ENCODE results near the gene ZNF831. TPM values are rescaled to one million over a fixed set of nuclear protein-coding genes. Genes with fewer than 3 reads are reported as not detected.

ZNF831 gene
- total RNA-seq, 1 experiment from 2014 or later = not detected

GRCh38 chr20:59299945-59300332 is 136.3 kb downstream of the ZNF831 start:
- DNase-seq (ENCODE audit: low read depth, low spot score) = no peak
- in situ Hi-C loops (cut with HindIII; ENCODE audit: low pct_unique_long_range_greater_than_20kb, low sequenced_read_pairs) = loop anchor here (25.0 kb wide), 1 partner anchor 463 kb away; no protein-coding TSS in a partner anchor

- no peak for DNase-seq (ENCODE audit: low read depth, low spot score)
- in situ Hi-C loops (cut with HindIII; ENCODE audit: low pct_unique_long_range_greater_than_20kb, low sequenced_read_pairs) = loop anchor here (25.0 kb wide), 1 partner anchor 463 kb away; no protein-coding TSS in a partner anchor
These were observed 136.9 kb downstream of the ZNF831 start, which contains the start of gene EDN3 for GRCh38 chr20:59300333-59301081. Gene EDN3 (plus strand): TSS chr20:59300611. CDS start chr20:59300813, 202 bp downstream.

GRCh38 chr20:59301343-59302007 is 137.9 kb downstream of the ZNF831 start:
- in situ Hi-C loops (cut with HindIII; ENCODE audit: low pct_unique_long_range_greater_than_20kb, low sequenced_read_pairs) = loop anchor here (25.0 kb wide), 1 partner anchor 464 kb away; no protein-coding TSS in a partner anchor
- DNase-seq (ENCODE audit: low read depth, low spot score) = no peak

- DNase-seq (ENCODE audit: low read depth, low spot score) = no peak
- in situ Hi-C loops (cut with HindIII; ENCODE audit: low pct_unique_long_range_greater_than_20kb, low sequenced_read_pairs) = loop anchor here (25.0 kb wide), 1 partner anchor 469 kb away; no protein-coding TSS in a partner anchor
These were observed 142.5 kb downstream of the ZNF831 start for GRCh38 chr20:59305908-59306655.

- in situ Hi-C loops (cut with HindIII; ENCODE audit: low pct_unique_long_range_greater_than_20kb, low sequenced_read_pairs) = loop anchor here (25.0 kb wide), 1 partner anchor 470 kb away; no protein-coding TSS in a partner anchor
- no peak for DNase-seq (ENCODE audit: low read depth, low spot score)
These were observed 143.6 kb downstream of the ZNF831 start for GRCh38 chr20:59307270-59307669.

Other genes starting within 250 kb of the ZNF831 start
- gene NELFCD, start 182.6 kb upstream of the ZNF831 start, total RNA-seq (2014; rRNA removed; shearing (Covaris generic)) = 76.2 and 86.5 TPM in 2 replicates
- gene CTSZ, start 156.6 kb upstream of the ZNF831 start, total RNA-seq (2014; rRNA removed; shearing (Covaris generic)) = 187 and 200 TPM in 2 replicates
- not detected in 2 replicates for gene TUBB1, start 144.4 kb upstream of the ZNF831 start, total RNA-seq (2014; rRNA removed; shearing (Covaris generic))
- gene ATP5F1E, start 131.5 kb upstream of the ZNF831 start, total RNA-seq (2014; rRNA removed; shearing (Covaris generic)) = 96.6 and 107 TPM in 2 replicates
- 105 and 108 TPM in 2 replicates for gene PRELID3B, start 121.0 kb upstream of the ZNF831 start, total RNA-seq (2014; rRNA removed; shearing (Covaris generic))
- gene EDN3, start 136.8 kb downstream of the ZNF831 start, total RNA-seq (2014; rRNA removed; shearing (Covaris generic)) = not detected in 2 replicates

All from SK-MEL-5 (cell line).